ENCODE data around the gene PCSK5.

- no peak for TF ChIP-seq POLR2A (IDR thresholded peaks at IDR 0.05; ENCODE audit: low read depth, low read length)
- no peak for TF ChIP-seq EZH2 (IDR thresholded peaks at IDR 0.05; ENCODE audit: borderline replicate concordance, low read depth, low read length, severe bottlenecking)
- no peak for TF ChIP-seq CTCF (IDR thresholded peaks at IDR 0.05; ENCODE audit: extremely low read depth in 1 of 2, insufficient read depth in 1 of 2, low read depth in 1 of 2, low read length in 2 of 2)
Measured at GRCh38 chr9:76038431-76038830, 148.0 kb downstream of the PCSK5 start.
